ENCODE data around the gene TEAD1. TPM values are rescaled to one million over a fixed set of nuclear protein-coding genes. Genes with fewer than 3 reads are reported as not detected.

Gene TEAD1
- total RNA-seq, 1 experiment from 2014 or later, result 106 TPM

- Histone ChIP-seq H3K9me2 (ENCODE audit: insufficient read depth) (no peaks in the 10 kb centered on the region), H2AFZ (no peak overlapping the region), H3K9me3 (ENCODE audit: insufficient read depth, low read depth) (no peaks in the 10 kb centered on the region), H3K4me2 (no peak overlapping the region), H4K20me1 (ENCODE audit: insufficient read depth) (no peaks in the 10 kb centered on the region), H3K27me3 (ENCODE audit: insufficient read depth, low read depth) (no peaks in the 10 kb centered on the region), H3K4me1 (replicated peaks; ENCODE audit: insufficient read depth) (no peaks in the 10 kb centered on the region), H3K36me3 (ENCODE audit: low read depth) (no peaks in the 10 kb centered on the region), H3F3A (ENCODE audit: insufficient read depth, low read depth) (no peaks in the 10 kb centered on the region), H3K4me3 (no peak overlapping the region), H3K27ac (no peak overlapping the region), H3K79me2 (ENCODE audit: low read depth) (peaks cover 6% of the 10 kb centered on the region; the same call in 1 of the 2 replicates)
- ChIA-PET CTCF (no interaction called here), POLR2A (ENCODE audit: unreplicated experiment) (no interaction called here)
- intact Hi-C loops (cut with micrococcal nuclease; ENCODE audit: unreplicated experiment), result no loop called here
- no TSS peak for BruUV-seq (replicated peaks)
- TF ChIP-seq EZH2 (IDR thresholded peaks at IDR 0.05; ENCODE audit: low read depth) (no peak), CTCF (conservative IDR thresholded peaks at IDR 0.05) (no peak)
- no peak for DNase-seq
Observed at GRCh38 chr11:12860827-12861226, 186.6 kb downstream of the TEAD1 start.

GRCh38 chr11:12862696-12863469 is 188.7 kb downstream of the TEAD1 start:
- Histone ChIP-seq H3K79me2 (ENCODE audit: low read depth) (peaks cover 6% of the 10 kb centered on the region; the same call in 1 of the 2 replicates), H3K9me2 (ENCODE audit: insufficient read depth) (no peaks in the 10 kb centered on the region; the same call in 1 of the 2 replicates), H3K36me3 (ENCODE audit: low read depth) (no peaks in the 10 kb centered on the region), H2AFZ (no peak overlapping the region), H3F3A (ENCODE audit: insufficient read depth, low read depth) (no peaks in the 10 kb centered on the region), H3K27ac (no peak overlapping the region), H3K9me3 (ENCODE audit: insufficient read depth, low read depth) (no peaks in the 10 kb centered on the region), H3K4me1 (replicated peaks; ENCODE audit: insufficient read depth) (no peaks in the 10 kb centered on the region), H3K4me3 (no peak overlapping the region), H3K27me3 (ENCODE audit: insufficient read depth, low read depth) (no peaks in the 10 kb centered on the region), H3K4me2 (no peak overlapping the region), H4K20me1 (ENCODE audit: insufficient read depth) (no peaks in the 10 kb centered on the region)
- intact Hi-C loops (cut with micrococcal nuclease; ENCODE audit: unreplicated experiment), result no loop called here
- ChIA-PET POLR2A (ENCODE audit: unreplicated experiment) (interaction anchor here (0.7 kb wide), 1 partner anchor 118 kb away, joined by 4 read pairs; no protein-coding TSS in a partner anchor), CTCF (no interaction called here)
- no peak for TF ChIP-seq EZH2 (IDR thresholded peaks at IDR 0.05; ENCODE audit: low read depth)
- TF ChIP-seq CTCF (conservative IDR thresholded peaks at IDR 0.05), result no peak
- DNase-seq, result no peak
- BruUV-seq (replicated peaks), result TSS peak; percentile 16

GRCh38 chr11:12863605-12864121 is 189.4 kb downstream of the TEAD1 start:
- Histone ChIP-seq H4K20me1 (ENCODE audit: insufficient read depth) (no peaks in the 10 kb centered on the region), H3K36me3 (ENCODE audit: low read depth) (no peaks in the 10 kb centered on the region), H3K27ac (no peak overlapping the region), H3K79me2 (ENCODE audit: low read depth) (peaks cover 6% of the 10 kb centered on the region; the same call in 1 of the 2 replicates), H3K4me2 (no peak overlapping the region), H2AFZ (no peak overlapping the region), H3K4me1 (replicated peaks; ENCODE audit: insufficient read depth) (no peaks in the 10 kb centered on the region), H3K4me3 (no peak overlapping the region), H3F3A (ENCODE audit: insufficient read depth, low read depth) (no peaks in the 10 kb centered on the region), H3K9me3 (ENCODE audit: insufficient read depth, low read depth) (no peaks in the 10 kb centered on the region), H3K9me2 (ENCODE audit: insufficient read depth) (no peaks in the 10 kb centered on the region; the same call in 1 of the 2 replicates), H3K27me3 (ENCODE audit: insufficient read depth, low read depth) (no peaks in the 10 kb centered on the region)
- ChIA-PET POLR2A (ENCODE audit: unreplicated experiment) (no interaction called here), CTCF (interaction anchor here (0.6 kb wide), 1 partner anchor 455 kb away, joined by 3 read pairs; no protein-coding TSS in a partner anchor)
- DNase-seq, result no peak
- intact Hi-C loops (cut with micrococcal nuclease; ENCODE audit: unreplicated experiment), result loop anchor here (2.0 kb wide), 1 partner anchor 61 kb away; no protein-coding TSS in a partner anchor
- TF ChIP-seq EZH2 (IDR thresholded peaks at IDR 0.05; ENCODE audit: low read depth) (no peak), CTCF (conservative IDR thresholded peaks at IDR 0.05) (no peak)
- BruUV-seq (replicated peaks), result no TSS peak
